Breast epithelium (tissue), 3 donors: ENCODE data around the gene CCSER1.

ENCODE experiments used
- POLR2A ChIP-seq: fragments of 450-650 bp; IDR thresholded peaks from one replicate; pipeline ENCODE4 v1.6.1; 2016; ENCODE audit warnings: antibody characterized with exemption, mild to moderate bottlenecking, moderate library complexity
- TF ChIP-seq, protein P1 (sequence below), 3 donors: fragments of 450-650 bp; IDR thresholded peaks; one replicate each; pipeline ENCODE4 v1.5.1; 2016 to 2017; ENCODE audit warnings: antibody characterized with exemption in 3 of 3, mild to moderate bottlenecking in 3 of 3, moderate library complexity in 3 of 3

DNA sequence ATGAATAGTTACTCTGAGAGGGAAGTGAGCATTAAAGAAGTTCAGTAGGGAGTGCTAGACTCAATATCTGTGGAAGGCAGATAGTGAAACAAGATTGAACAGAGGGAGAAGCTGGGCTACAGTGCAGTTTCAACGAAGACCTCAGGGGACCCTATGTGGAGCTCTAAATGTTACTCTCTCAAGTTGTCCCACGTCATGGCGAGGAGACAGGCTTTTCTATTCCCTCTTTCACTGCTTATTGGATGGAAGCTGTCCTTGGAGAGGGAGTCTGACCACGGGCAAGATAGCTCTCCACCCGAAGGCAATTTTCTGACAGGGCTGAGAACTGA is 42.3 kb upstream of the CCSER1 start:
- TF ChIP-seq, protein P1, sequence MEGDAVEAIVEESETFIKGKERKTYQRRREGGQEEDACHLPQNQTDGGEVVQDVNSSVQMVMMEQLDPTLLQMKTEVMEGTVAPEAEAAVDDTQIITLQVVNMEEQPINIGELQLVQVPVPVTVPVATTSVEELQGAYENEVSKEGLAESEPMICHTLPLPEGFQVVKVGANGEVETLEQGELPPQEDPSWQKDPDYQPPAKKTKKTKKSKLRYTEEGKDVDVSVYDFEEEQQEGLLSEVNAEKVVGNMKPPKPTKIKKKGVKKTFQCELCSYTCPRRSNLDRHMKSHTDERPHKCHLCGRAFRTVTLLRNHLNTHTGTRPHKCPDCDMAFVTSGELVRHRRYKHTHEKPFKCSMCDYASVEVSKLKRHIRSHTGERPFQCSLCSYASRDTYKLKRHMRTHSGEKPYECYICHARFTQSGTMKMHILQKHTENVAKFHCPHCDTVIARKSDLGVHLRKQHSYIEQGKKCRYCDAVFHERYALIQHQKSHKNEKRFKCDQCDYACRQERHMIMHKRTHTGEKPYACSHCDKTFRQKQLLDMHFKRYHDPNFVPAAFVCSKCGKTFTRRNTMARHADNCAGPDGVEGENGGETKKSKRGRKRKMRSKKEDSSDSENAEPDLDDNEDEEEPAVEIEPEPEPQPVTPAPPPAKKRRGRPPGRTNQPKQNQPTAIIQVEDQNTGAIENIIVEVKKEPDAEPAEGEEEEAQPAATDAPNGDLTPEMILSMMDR (IDR thresholded peaks at IDR 0.05): no peak
- TF ChIP-seq POLR2A: no peak
